ENCODE data around the gene CAMKK2. TPM values are rescaled to one million over a fixed set of nuclear protein-coding genes. Genes with fewer than 3 reads are reported as not detected.
"Not testable (repeated sequence)": the region's sequence is repeated elsewhere in the genome, so short reads cannot be mapped to it uniquely, and the experiment has no call there.

The CAMKK2 gene
- total RNA-seq, 1 donor from 2014 or later: 33.7 TPM

DNA sequence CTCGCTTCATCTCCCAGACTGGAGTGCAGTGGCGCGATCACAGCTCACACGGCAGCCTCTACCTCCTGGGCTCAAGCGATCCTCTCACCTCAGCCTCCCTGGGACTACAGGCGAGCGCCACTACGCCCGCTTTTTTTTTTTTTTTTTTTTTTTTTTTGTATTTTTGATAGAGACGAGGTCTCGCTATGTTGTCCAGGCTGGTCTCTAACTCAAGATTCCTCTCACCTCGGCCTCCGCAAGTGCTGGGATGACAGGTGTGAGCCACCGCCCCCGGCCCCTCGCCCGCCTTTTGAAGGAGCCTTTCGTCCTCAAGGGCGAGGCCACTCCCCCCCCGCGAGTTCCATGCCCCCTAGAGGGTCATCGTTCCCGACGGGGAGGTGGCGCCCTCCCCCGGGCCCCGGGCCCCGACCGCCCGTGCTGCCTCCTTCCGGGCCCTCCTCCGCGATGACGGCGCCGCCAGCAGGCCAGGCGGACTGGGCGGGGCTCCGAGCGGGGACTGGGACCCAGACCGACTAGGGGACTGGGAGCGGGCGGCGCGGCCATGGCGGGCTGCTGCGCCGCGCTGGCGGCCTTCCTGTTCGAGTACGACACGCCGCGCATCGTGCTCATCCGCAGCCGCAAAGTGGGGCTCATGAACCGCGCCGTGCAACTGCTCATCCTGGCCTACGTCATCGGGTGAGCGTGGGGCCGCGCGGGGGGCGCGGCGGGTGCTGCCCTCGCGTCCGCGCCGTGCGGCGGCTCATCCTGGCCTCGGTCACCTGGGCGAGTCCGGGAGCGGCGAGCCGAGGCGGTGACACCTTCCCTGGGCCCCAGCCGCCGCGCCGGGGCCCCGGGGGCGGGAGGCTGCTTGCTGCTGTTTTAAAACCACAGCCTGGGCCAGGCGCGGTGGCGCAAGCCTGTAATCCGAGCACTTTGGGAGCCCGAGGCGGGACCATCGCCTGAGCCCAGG is 86.6 kb downstream of the CAMKK2 start, which contains the start of gene P2RX4:
P2RX4 (plus strand) TSS at position 506 of the 949 bp plus-strand sequence; CDS start at position 542, 36 bp downstream.
- H3K4me3 Mint-ChIP-seq (ENCODE audit: unreplicated experiment): peak within 1 kb of the TSS; percentile 74
- DNase-seq (ENCODE audit: low spot score): no peak
- peak within 1 kb of the TSS; percentile 81 for H3K27ac Mint-ChIP-seq (ENCODE audit: unreplicated experiment)
- peak; percentile 69 for TF ChIP-seq CTCF (IDR thresholded peaks at IDR 0.05)
- H3K27me3 Mint-ChIP-seq (ENCODE audit: low read depth): no peaks in the 10 kb centered on the region
- H3K4me1 Mint-ChIP-seq (ENCODE audit: low read depth): peaks cover 23% of the 10 kb centered on the region
- no peaks in the 10 kb centered on the region for H3K9me3 Mint-ChIP-seq (ENCODE audit: low read depth)
- H3K36me3 Mint-ChIP-seq (ENCODE audit: low read depth): no peaks in the 10 kb centered on the region

DNA sequence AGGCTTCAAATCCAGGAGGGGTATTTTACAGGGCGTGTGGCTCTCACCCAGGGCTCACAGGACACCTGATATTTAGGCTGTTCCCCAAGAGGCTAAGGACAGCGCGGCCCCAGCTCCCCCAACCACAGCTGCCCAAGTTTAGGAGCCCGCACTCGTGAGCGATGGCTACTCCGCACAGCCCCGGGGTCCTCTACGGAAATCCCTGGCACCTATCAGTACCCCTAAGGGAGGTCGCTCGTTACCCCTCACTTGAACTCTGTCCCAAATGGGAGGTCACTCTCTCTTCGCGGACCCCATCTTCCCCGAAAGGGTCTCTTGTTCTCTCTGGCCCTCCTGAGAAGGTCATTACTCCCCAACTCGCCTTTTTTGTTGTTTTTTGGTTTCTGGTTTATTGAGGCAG is 87.3 kb downstream of the CAMKK2 start:
- Mint-ChIP-seq H3K4me3 (ENCODE audit: unreplicated experiment) (peak overlapping the region; percentile 74), H3K4me1 (ENCODE audit: low read depth) (peaks cover 18% of the 10 kb centered on the region), H3K36me3 (ENCODE audit: low read depth) (no peaks in the 10 kb centered on the region), H3K9me3 (ENCODE audit: low read depth) (no peaks in the 10 kb centered on the region), H3K27me3 (ENCODE audit: low read depth) (no peaks in the 10 kb centered on the region), H3K27ac (ENCODE audit: unreplicated experiment) (peak overlapping the region; percentile 27)
- TF ChIP-seq CTCF (IDR thresholded peaks at IDR 0.05): no peak
- DNase-seq (ENCODE audit: low spot score): no peak

GRCh38 chr12:121208571-121208970 is 87.9 kb downstream of the CAMKK2 start:
- not testable (repeated sequence) for H3K27ac Mint-ChIP-seq (ENCODE audit: unreplicated experiment); DNase-seq (ENCODE audit: low spot score); H3K27me3 Mint-ChIP-seq (ENCODE audit: low read depth); H3K4me3 Mint-ChIP-seq (ENCODE audit: unreplicated experiment); H3K36me3 Mint-ChIP-seq (ENCODE audit: low read depth); H3K9me3 Mint-ChIP-seq (ENCODE audit: low read depth)
- peaks cover 16% of the 10 kb centered on the region for H3K4me1 Mint-ChIP-seq (ENCODE audit: low read depth)

DNA sequence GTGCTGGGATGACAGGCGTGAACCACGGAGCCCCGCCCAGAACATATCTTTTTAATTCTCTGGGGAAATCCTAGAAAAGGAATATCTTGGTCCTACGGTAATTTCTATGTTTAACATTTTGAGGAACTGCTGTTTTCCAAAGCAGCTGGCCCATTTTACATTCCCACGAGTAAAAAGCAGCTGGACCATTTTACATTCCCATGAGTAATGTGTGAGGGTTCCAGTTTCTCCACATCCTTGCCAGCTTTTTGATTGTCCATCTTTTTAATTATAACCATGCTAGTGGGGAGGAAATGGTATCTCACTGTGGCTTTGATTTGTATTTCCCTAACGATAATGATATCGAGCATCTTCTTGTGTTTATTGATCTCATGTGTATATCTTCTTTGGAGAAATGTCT is 91.0 kb downstream of the CAMKK2 start:
- no peak for DNase-seq (ENCODE audit: low spot score)
- no peak for TF ChIP-seq CTCF (IDR thresholded peaks at IDR 0.05)
- Mint-ChIP-seq H3K9me3 (ENCODE audit: low read depth) (no peaks in the 10 kb centered on the region), H3K27ac (ENCODE audit: unreplicated experiment) (no peak overlapping the region), H3K27me3 (ENCODE audit: low read depth) (no peaks in the 10 kb centered on the region), H3K4me3 (ENCODE audit: unreplicated experiment) (no peak overlapping the region), H3K4me1 (ENCODE audit: low read depth) (peaks cover 9% of the 10 kb centered on the region), H3K36me3 (ENCODE audit: low read depth) (no peaks in the 10 kb centered on the region)

GRCh38 chr12:121203482-121203881 is 93.0 kb downstream of the CAMKK2 start:
- Mint-ChIP-seq H3K4me3 (ENCODE audit: unreplicated experiment) (no peak overlapping the region), H3K36me3 (ENCODE audit: low read depth) (no peaks in the 10 kb centered on the region), H3K4me1 (ENCODE audit: low read depth) (peaks cover 3% of the 10 kb centered on the region)

More at GRCh38 chr12:121203482-121203881, 93.0 kb downstream of the CAMKK2 start:
- Mint-ChIP-seq H3K27ac (ENCODE audit: unreplicated experiment) (no peak overlapping the region), H3K27me3 (ENCODE audit: low read depth) (no peaks in the 10 kb centered on the region), H3K9me3 (ENCODE audit: low read depth) (no peaks in the 10 kb centered on the region)
- DNase-seq (ENCODE audit: low spot score): no peak
- no peak for TF ChIP-seq CTCF (IDR thresholded peaks at IDR 0.05)

Data from chondrocyte (in vitro differentiated cells).